ENCODE measurements around the gene ADH1B.
A peak's percentile ranks its signal among the peaks of the same experiment; 100 is the strongest.
"Not testable (repeated sequence)": the region's sequence is repeated elsewhere in the genome, so short reads cannot be mapped to it uniquely, and the experiment has no call there.

Gene ADH1B

GRCh38 chr4:99323756-99324155, 2.6 kb upstream of the ADH1B start:
- no peak for DNase-seq (ENCODE audit: low read depth)

DNA sequence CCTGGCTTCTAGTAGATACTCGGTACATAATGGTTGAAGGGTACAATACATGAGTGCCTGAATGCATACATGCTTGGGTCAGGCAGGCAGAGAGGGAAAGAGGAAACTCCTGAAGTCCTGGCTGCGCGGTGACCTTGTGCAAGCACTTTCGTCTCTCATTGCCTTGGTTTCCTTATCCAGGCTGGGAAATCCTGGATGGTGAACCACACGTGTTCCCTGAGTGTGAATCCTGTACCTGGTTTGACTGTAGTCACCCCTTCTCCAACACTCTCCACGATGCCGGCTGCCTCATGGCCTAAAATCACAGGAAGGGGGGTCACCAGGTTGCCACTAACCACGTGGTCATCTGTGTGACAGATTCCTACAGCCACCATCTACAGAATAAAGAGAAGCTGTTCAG, 3.4 kb downstream of the ADH1B start:
- DNase-seq (ENCODE audit: low read depth): not testable (repeated sequence)

DNA sequence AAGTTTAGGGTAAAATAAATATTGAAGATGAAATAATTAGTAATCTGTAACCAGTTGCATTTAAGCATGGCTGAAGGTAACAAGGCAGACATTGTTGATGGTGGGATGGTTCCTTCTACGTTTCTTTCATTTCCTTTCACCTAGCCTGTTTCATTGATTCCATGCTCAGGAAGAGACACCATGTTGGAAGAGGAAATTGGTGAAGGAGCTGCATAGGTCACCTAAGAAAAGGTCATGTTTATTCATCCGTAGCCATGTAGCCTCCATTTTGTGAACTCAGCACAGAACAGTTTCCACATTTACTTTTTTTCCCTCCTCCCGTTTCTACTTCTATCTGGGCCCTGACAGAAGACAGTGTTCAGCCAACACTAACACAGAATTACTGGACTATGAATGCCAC, 3.8 kb downstream of the ADH1B start:
- no peak for DNase-seq (ENCODE audit: low read depth)

DNA sequence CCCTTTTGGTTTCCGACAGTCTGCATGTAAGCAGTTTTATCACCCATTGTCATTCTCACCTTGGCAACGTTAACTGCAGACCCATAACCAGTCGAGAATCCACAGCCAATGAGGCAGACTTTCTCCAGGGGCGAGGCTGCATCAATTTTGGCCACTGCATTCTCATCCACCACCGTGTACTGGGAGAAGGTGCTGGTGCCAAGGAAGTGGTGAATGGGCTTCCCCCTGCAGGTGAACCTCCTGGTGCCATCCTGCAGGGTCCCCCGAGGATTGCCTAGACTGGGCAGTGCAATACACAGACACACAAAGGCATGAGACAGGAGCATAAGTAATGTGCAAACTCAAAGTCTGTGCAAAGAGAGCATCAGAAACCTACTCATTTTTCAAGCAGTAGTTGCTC, 5.4 kb downstream of the ADH1B start:
- no peak for DNase-seq (ENCODE audit: low read depth)

DNA sequence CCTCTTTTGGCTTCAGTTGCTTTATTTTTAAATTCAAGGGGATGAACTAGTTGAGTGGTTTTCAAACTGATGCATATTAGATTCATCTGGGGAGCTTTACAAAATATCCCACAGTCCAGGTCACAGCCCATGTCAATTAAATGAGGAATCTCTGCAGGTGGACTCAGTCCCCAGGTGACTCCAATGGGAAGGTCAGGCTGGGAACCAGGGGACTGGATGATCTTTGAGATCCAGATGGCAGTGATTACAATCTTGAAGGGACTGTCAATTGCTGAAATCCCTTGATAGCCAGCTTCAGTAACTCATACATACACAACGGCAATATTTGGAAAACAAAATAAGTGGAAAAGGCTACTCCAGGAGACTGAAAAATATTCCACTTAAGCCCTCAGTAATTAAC, 7.0 kb downstream of the ADH1B start:
- DNase-seq (ENCODE audit: low read depth): no peak

- DNase-seq (ENCODE audit: low read depth): no peak
Observed at GRCh38 chr4:99310389-99310788, 10.8 kb downstream of the ADH1B start.

DNA sequence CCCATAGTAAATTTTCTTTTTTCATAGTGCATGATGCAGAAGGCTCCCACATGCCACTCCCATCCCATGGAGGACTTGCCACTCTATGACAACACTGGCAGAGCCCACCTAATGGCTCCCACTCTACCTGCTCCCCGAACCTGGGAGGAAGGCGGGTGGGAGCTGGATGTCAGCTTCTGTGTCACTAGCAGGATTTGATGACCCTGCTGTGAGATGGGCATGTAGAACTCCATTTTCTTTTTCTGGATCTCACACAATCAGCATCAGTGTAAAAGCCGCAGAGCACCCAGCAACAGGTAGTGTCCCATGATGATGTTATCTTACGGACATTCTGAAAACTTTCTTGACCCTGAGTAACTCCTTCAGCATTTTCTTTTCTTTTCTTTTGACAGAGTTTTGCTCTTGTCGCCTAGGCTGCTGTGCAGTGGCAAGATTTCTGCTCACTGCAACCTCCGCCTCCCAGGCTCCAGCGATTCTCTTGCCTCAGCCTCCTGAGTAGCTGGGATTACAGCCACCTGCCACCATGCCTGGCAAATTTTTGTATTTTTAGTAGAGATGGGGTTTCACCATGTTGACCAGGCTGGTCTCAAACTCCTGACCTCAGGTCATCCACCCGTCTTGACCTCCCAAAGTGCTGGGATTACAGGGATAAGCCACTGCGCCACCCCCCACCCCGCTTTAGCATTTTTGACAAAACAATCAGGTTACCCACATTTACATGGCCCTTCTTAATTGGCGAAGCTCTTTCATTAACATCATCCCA, 15.4 kb downstream of the ADH1B start:
- DNase-seq (ENCODE audit: low read depth): no peak

DNA sequence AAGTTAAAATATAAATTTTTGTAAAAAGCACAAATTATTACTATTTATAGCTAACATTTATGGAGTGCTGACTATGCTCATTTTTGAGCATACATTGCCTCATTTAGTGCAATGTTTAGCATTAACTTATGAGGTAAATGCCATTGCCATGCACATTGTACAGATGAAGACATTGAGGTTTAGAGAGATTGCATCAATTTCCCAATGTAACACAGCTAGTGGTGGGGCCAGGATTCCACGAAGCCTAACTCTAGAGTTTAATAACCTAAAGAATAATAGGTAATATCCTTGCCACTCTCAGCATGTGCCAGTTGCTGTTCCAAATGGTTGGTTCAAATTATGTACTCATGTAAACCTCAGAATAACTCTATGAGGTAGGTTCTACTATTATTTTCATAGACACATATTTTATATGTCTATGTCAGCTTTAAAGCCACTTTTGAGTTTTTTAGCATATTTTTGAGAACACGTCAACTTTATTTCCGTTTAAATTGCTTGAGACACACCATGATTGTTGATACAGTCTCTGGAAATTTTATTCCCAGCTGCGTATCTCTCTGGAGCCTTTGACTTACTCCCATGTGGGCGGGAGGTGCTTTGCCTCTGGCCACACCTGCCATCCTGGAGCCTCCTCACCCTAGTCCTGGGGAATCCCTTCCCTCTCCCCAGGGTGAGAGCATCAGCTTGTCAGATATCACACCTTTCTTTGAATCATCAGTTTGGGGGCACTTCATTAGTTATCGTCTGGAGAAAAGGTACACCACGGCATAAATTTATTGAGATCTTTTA, 19.6 kb downstream of the ADH1B start:
- peak; percentile 2 for DNase-seq (ENCODE audit: low read depth)

DNA sequence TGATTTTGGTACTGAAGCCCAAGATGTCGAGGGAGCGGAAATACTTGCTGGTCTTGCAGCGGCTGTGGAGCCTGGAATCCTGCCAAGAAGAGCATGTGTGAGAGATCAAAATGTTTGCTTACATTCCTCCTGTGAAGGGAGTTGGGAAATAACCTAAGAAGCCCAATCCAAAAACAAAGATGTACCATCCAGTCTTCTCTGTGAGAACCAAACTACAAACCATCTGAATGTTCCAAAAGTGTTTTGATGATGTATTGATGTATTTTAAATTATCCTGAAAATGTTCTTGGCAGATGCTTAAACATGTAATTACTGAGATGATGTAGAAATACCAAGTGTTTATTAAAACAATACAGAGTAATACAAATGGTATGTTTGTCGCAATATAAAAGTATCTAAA, 20.3 kb downstream of the ADH1B start:
- DNase-seq (ENCODE audit: low read depth): peak; percentile 76

DNA sequence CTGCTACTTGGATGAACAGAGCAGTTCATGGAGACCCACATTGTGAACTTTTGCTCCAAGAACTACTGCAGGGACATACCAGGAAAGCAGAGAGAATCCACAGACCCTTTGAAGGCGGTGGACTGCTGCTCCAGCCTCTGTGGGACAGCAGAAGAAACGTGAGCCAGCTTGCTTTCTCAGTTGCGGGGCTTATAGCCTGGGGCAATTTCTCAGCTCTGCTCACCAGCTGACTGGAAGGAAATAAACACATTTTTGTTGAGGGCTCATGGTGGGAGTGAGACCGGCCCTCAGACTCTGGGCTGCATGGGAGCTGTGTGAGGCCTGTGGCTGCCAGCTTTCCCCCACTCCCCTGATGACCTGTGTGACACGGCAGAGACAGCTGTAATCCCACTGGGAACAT, 27.8 kb downstream of the ADH1B start:
- no peak for DNase-seq (ENCODE audit: low read depth)

GRCh38 chr4:99290848-99291786, 30.1 kb downstream of the ADH1B start, which contains the start of gene ADH1A:
TSS of gene ADH1A (minus strand) at chr4:99290985. CDS start at chr4:99290914, 71 bp downstream.
- no peak for DNase-seq (ENCODE audit: low read depth)

GRCh38 chr4:99285387-99285786, 35.8 kb downstream of the ADH1B start:
- no peak for DNase-seq (ENCODE audit: low read depth)

DNA sequence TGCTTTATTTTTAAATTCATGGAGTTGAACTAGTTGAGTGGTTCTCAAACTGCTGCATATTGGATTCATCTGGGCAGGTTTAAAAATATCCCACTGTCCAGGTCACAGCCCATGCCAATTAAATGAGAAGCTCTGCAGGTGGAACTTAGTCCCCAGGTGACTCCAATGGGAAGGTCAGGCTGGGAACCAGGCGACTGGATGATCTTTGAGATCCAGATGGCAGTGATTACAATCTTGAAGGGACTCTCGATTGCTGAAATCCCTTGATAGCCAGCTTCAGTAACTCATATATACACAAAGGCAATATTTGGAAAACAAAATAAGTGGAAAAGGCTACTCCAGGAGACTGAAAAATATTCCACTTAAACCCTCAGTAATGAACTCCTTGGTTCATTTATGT, 38.5 kb downstream of the ADH1B start:
- no peak for DNase-seq (ENCODE audit: low read depth)

GRCh38 chr4:99281261-99281660, 39.9 kb downstream of the ADH1B start:
- DNase-seq (ENCODE audit: low read depth): no peak

- no peak for DNase-seq (ENCODE audit: low read depth)
Observed at GRCh38 chr4:99276417-99276816, 44.8 kb downstream of the ADH1B start.

DNA sequence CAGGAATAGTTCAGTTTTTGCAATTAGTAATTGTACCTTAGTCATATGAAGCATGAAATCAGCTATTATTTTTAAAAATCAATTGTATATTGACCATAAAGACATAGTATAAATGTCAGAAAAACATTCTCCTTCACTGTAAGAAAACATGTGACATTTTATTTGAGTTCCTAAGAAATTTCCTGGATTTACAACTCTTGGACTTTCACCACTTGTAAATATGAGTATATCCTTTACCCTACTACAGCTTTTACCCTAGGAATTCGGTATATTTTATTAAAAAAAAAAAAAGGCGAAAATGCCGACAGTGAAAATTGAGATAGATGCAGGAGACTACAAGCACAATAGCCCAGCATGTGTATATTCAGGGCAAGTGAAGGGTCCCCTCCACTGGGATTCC, 45.3 kb downstream of the ADH1B start:
- DNase-seq (ENCODE audit: low read depth): no peak

DNA sequence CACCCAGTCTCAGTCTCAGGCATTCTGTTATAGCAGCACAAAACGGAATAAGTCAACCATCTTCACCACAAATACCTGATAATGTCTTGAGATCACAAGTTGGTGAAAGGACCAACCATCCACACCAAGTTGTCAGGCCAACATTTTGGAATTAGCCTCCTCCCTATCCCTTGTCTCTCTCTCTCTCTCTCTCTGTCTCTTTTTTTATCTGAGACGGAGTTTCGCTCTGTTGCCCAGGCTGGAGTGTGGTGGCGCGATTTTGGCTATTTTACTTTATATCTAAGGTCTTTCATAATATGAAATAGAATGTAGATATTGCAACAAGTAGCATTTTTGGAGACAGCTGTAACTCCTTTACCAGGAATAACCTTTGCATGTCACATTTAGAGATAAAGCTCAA, 46.2 kb downstream of the ADH1B start:
- DNase-seq (ENCODE audit: low read depth): no peak

DNA sequence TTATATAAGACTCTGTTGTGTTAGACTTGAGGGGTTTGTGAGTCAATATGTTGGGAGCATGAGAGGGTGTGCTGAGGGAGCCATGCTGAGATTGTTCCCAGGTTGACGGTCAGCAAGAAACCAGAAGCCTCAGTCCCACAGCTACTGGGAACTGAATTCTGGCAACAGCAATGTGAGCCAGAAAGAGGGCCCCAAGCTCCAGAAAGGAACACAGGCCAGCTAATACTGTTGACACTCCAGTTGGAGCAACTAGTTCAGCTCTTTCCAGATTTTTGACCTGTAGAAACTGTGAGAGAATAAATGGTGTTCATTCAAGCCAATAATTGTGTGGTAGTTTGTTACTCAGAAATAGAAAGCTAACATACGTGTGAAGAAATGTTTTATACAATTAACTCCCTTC, 47.5 kb downstream of the ADH1B start:
- DNase-seq (ENCODE audit: low read depth): no peak

- no peak for DNase-seq (ENCODE audit: low read depth)
Observed at GRCh38 chr4:99264927-99265326, 56.3 kb downstream of the ADH1B start.
